Kidney epithelial cell (primary cell): ENCODE measurements around the gene GRM7. TPM values are rescaled to one million over a fixed set of nuclear protein-coding genes. Genes with fewer than 3 reads are reported as not detected.

ENCODE experiments used
- DNase-seq: peaks from one replicate; pipeline ENCODE4 v3.0.0-alpha.2; 2010; ENCODE audit warnings: low read depth
- H3K27me3 ChIP-seq: 2 replicates; pipeline ENCODE4 v1.6.0; 2011; ENCODE audit warnings: low read length; ENCODE audit not compliant: control insufficient read depth, insufficient read depth
- H3K36me3 ChIP-seq: 2 replicates; pipeline ENCODE4 v1.5.1; 2011; ENCODE audit warnings: low read length; ENCODE audit not compliant: control insufficient read depth, insufficient read depth
- H3K4me3 ChIP-seq: 2 replicates; pipeline ENCODE4 v1.5.1; 2011; ENCODE audit warnings: low read depth, mild to moderate bottlenecking, control low read depth, low read length
- CTCF ChIP-seq: IDR thresholded peaks from 2 replicates; pipeline ENCODE4 v1.5.1; 2011; ENCODE audit warnings: mild to moderate bottlenecking, moderate library complexity, low read length, control low read depth, inconsistent platforms; ENCODE audit not compliant: insufficient read depth, poor library complexity, severe bottlenecking
- total RNA-seq: library from RNA; depleted of rRNA; stranded (reverse); fragments of >200 nt; gene quantifications from 2 replicates; pipeline ENCODE4 v1.2.3, GENCODE V29; 2015

GRM7 gene
- total RNA-seq, 1 donor from 2014 or later = 0.17 TPM

- TF ChIP-seq CTCF = no peak
- Histone ChIP-seq H3K27me3 (no peaks in the 10 kb centered on the region), H3K4me3 (no peak overlapping the region), H3K36me3 (no peaks in the 10 kb centered on the region)
- DNase-seq = no peak
Measured at GRCh38 chr3:7484636-7485035, 623.7 kb downstream of the GRM7 start.

- no peak overlapping the region for H3K4me3 ChIP-seq
- no peak for DNase-seq
- TF ChIP-seq CTCF = no peak
- H3K36me3 ChIP-seq = no peaks in the 10 kb centered on the region
- no peaks in the 10 kb centered on the region for H3K27me3 ChIP-seq
Measured at GRCh38 chr3:7487763-7488162, 626.8 kb downstream of the GRM7 start.

GRCh38 chr3:7489417-7489816, 628.5 kb downstream of the GRM7 start:
- Histone ChIP-seq H3K4me3 (no peak overlapping the region), H3K36me3 (no peaks in the 10 kb centered on the region), H3K27me3 (no peaks in the 10 kb centered on the region)
- DNase-seq = no peak
- no peak for TF ChIP-seq CTCF

- H3K36me3 ChIP-seq = no peaks in the 10 kb centered on the region
- no peak for TF ChIP-seq CTCF
- no peak overlapping the region for H3K4me3 ChIP-seq
- no peak for DNase-seq
- no peaks in the 10 kb centered on the region for H3K27me3 ChIP-seq
Measured at GRCh38 chr3:7498715-7499114, 637.8 kb downstream of the GRM7 start.

- TF ChIP-seq CTCF = no peak
- H3K4me3 ChIP-seq = no peak overlapping the region
- H3K36me3 ChIP-seq = no peaks in the 10 kb centered on the region
- H3K27me3 ChIP-seq = no peaks in the 10 kb centered on the region
- no peak for DNase-seq
Measured at GRCh38 chr3:7503431-7503830, 642.5 kb downstream of the GRM7 start.
